ENCODE results near the gene ETFA.

ETFA gene

GRCh38 chr15:76353023-76353577 lies 41.8 kb upstream of the ETFA start:
- no peak for DNase-seq (ENCODE audit: low read depth)
- TF ChIP-seq, protein P1, sequence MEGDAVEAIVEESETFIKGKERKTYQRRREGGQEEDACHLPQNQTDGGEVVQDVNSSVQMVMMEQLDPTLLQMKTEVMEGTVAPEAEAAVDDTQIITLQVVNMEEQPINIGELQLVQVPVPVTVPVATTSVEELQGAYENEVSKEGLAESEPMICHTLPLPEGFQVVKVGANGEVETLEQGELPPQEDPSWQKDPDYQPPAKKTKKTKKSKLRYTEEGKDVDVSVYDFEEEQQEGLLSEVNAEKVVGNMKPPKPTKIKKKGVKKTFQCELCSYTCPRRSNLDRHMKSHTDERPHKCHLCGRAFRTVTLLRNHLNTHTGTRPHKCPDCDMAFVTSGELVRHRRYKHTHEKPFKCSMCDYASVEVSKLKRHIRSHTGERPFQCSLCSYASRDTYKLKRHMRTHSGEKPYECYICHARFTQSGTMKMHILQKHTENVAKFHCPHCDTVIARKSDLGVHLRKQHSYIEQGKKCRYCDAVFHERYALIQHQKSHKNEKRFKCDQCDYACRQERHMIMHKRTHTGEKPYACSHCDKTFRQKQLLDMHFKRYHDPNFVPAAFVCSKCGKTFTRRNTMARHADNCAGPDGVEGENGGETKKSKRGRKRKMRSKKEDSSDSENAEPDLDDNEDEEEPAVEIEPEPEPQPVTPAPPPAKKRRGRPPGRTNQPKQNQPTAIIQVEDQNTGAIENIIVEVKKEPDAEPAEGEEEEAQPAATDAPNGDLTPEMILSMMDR (IDR thresholded peaks at IDR 0.05; ENCODE audit: control insufficient read depth, extremely low read depth, insufficient read depth): no peak
- no peak overlapping the region for H3K4me3 ChIP-seq (ENCODE audit: low read depth, low read length)

GRCh38 chr15:76349301-76350070 lies 38.2 kb upstream of the ETFA start:
- TF ChIP-seq, protein P1 (IDR thresholded peaks at IDR 0.05; ENCODE audit: control insufficient read depth, extremely low read depth, insufficient read depth): no peak
- no peak for DNase-seq (ENCODE audit: low read depth)
- no peak overlapping the region for H3K4me3 ChIP-seq (ENCODE audit: low read depth, low read length)

DNA sequence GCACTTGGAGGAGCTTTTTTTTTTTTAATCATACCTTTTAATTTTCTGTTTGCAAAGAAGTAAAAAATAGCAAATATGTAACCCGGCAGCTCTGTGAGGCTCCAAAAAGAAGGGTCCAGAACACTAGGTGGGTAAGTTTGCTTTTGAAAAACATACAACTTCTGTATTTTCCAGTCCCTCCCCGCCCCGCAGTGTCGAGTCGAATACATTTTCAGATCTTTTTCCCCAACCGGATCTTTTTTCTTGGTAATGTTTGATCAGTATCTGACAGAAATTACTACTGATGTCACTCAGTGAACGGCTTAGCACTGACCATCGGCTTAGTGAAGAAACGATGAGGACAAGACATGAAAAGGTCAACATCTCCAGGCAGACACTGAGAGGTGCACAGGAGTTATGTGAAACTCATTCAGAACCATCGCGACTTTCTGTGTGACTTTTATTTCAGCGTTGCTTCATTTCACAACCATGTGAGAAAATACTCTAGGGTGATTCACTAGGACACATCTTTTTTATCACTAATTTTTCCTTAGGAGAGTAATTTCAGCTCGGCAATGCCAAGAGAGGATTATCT lies 36.3 kb upstream of the ETFA start:
- DNase-seq (ENCODE audit: low read depth): no peak
- TF ChIP-seq, protein P1 (IDR thresholded peaks at IDR 0.05; ENCODE audit: control insufficient read depth, extremely low read depth, insufficient read depth): no peak
- no peak overlapping the region for H3K4me3 ChIP-seq (ENCODE audit: low read depth, low read length)

DNA sequence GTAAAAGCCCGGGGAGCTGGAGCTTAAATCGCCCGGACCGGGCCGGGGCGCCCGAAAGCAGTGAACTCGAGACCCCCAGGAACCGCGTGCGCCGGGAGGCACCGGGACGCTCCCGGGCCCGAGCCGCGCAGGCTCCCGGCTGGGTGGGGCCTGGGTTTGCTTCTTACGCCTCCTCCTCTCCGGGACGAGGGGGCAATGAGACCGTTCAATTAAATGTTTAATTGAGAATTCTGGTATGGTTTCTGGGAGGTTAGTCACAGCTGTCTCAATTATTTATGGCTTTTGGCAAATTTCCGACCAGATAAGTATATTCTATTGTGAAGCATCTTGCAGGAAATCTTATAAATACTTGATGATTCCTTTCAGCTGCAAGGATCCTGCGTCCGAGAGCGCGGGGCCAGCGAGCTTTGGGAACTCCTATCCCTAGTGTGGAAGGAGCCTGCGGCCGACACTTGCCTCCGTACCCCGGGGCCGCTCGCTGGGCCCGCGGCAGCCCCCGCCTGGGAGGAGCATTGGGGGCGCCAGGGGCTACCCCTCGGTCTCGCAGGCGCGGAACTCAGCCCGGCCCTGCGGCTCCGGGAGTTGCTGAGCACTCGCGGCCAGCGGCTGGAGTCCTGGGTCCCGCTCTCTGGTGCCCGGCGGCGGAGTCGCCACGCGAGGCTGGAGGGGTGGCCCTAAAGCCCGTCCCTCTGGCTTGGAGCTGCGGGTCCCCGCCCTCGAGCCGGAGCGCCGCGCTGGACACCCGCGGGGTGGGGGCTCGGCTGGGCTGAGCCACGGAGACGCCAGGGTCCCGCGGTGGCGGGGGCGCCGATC lies 35.6 kb upstream of the ETFA start:
- no peak overlapping the region for H3K4me3 ChIP-seq (ENCODE audit: low read depth, low read length)
- TF ChIP-seq, protein P1 (IDR thresholded peaks at IDR 0.05; ENCODE audit: control insufficient read depth, extremely low read depth, insufficient read depth): no peak
- DNase-seq (ENCODE audit: low read depth): no peak

DNA sequence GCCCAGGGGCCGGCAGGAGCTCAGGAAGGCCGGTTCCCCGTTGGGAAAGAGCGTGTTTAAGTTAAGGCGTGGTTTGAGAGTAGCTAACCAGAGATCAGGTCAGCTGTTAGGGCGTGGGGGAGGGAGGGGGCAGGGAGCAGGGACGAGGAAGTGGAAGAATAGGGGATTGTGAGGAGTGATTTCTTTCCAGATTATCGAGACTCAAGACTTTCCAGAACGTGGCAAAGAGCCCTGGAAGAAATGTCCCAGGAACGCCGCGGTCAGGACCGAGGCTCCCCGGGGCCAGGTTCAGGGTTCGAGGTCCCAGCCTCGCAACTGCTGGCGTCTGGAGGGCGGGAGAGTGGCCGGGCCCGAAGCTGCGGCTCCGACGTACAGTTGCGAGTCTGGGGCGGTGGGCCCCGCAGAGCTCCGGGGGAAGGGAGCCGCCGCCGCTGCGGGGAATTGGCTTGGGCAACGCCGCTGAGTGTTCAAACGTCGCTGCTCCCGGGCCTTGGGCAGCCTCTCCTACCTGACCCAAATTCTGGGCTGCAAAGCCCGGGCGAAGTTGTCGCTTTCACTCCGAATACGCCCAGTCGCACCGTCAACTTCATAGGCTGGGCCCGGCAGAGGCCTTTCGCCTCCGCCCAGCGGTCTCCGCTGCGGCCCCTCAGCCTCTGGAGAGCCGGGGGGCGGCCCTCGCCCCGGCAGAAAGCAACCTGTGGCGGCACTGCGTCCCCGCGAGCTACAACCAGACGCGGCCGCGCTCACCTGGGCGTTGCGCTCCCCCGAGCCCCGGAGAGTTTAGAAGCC lies 34.8 kb upstream of the ETFA start:
- TF ChIP-seq, protein P1 (IDR thresholded peaks at IDR 0.05; ENCODE audit: control insufficient read depth, extremely low read depth, insufficient read depth): no peak
- no peak for DNase-seq (ENCODE audit: low read depth)
- no peak overlapping the region for H3K4me3 ChIP-seq (ENCODE audit: low read depth, low read length)

GRCh38 chr15:76345583-76345879 lies 34.3 kb upstream of the ETFA start:
- TF ChIP-seq, protein P1 (IDR thresholded peaks at IDR 0.05; ENCODE audit: control insufficient read depth, extremely low read depth, insufficient read depth): no peak
- H3K4me3 ChIP-seq (ENCODE audit: low read depth, low read length): no peak overlapping the region
- no peak for DNase-seq (ENCODE audit: low read depth)
